Measurements from ENCODE around the gene EFNA1. TPM values are rescaled to one million over a fixed set of nuclear protein-coding genes. Genes with fewer than 3 reads are reported as not detected.

EFNA1 gene
- total and polyA plus RNA-seq, 2 of the 4 experiments (the other 2 are of a cell fraction): 0.90 to 1.6 TPM

DNA sequence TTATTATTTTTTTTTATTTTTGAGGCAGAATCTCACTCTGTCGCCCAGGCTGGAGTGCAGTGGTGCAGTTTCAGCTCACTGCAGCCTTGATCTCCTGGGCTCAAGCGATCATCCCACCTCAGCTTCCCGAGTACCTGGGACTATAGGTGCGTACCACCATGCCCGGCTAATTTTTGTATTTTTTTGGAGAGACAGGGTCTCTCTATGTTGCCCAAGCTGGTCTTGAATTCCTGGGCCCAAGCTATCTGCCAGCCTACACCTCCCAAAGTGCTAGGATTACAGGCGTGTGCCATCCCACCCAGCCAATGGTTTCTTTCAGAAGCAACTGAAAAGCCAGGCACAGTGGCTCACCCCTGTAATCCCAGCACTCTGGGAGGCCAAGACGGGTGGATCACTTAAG is 43.1 kb downstream of the EFNA1 start:
- H4K91ac ChIP-seq (ENCODE audit: insufficient read depth, low read depth, low read length): no peak overlapping the region
- no peak overlapping the region for H2BK120ac ChIP-seq (ENCODE audit: low read depth, low read length)
- no peak overlapping the region for H2AK5ac ChIP-seq (ENCODE audit: low read depth, low read length)
- peaks cover 0 to 39% of the 10 kb centered on the region in 2 experiments for H3K79me1 ChIP-seq (ENCODE audit: low read depth in 1 of 2, low read length in 2 of 2)
- H2BK5ac ChIP-seq (ENCODE audit: low read depth, low read length, poor library complexity, severe bottlenecking): no peak overlapping the region
- H2BK20ac ChIP-seq (ENCODE audit: low read depth, low read length): no peak overlapping the region
- no peak overlapping the region for H3K4me2 ChIP-seq (ENCODE audit: low read depth, low read length)
- intact Hi-C loops (cut with micrococcal nuclease) (loop anchor here (10.0 kb wide), 2 partner anchors 196 to 424 kb away; partner anchors contain the start of genes CKS1B and SHC1), dilution Hi-C loops (cut with HindIII; ENCODE audit: low sequenced_read_pairs, unreplicated experiment) (no loop called here), in situ Hi-C loops (cut with MboI; ENCODE audit: low sequenced_read_pairs) (no loop called here)
- CTCF ChIA-PET: no interaction called here
- no peak overlapping the region for H2BK15ac ChIP-seq (ENCODE audit: low read depth, low read length)
- WGBS, 2 experiments (ENCODE audit: extremely low coverage in 2 of 2, insufficient read length in 1 of 2): no CpG with 5 or more reads among the region's 7 CpGs
- peaks cover 5% of the 10 kb centered on the region; the same call in 1 of the 2 replicates for H3K27me3 ChIP-seq (ENCODE audit: control insufficient read depth, insufficient read depth, low read length)
- DNase-seq (no peak), ATAC-seq (ENCODE audit: low read depth) (no peak)
- H3K4me1 ChIP-seq (ENCODE audit: control insufficient read depth, insufficient read depth, low read length): peaks cover 4% of the 10 kb centered on the region
- H2AK9ac ChIP-seq (replicated peaks; ENCODE audit: low read depth, low read length, poor library complexity): no peak overlapping the region
- H3K18ac ChIP-seq (ENCODE audit: low read depth, low read length): no peak overlapping the region
- H3K36me3 ChIP-seq (ENCODE audit: control insufficient read depth, insufficient read depth, low read length): peaks cover 16% of the 10 kb centered on the region
- no peak overlapping the region for H3K4me3 ChIP-seq (ENCODE audit: insufficient read depth, low read depth, low read length)
- no peak overlapping the region for H3K23ac ChIP-seq (ENCODE audit: low read depth, low read length)
- H3K14ac ChIP-seq (replicated peaks; ENCODE audit: low read depth, low read length): no peak overlapping the region
- no peak overlapping the region for H3K9ac ChIP-seq (ENCODE audit: low read depth, low read length)
- H4K5ac ChIP-seq (ENCODE audit: low read depth, low read length): no peak overlapping the region
- no peak overlapping the region for H2AFZ ChIP-seq (replicated peaks; ENCODE audit: low read length, poor library complexity)
- no peaks in the 10 kb centered on the region; the same call in none of the 2 replicates for H3K9me1 ChIP-seq (ENCODE audit: insufficient read depth, low read length)
- BruUV-seq (replicated peaks): no TSS peak
- no peak overlapping the region for H3K4ac ChIP-seq (ENCODE audit: low read depth, low read length)
- no peak for TF ChIP-seq MXI1 (IDR thresholded peaks at IDR 0.05; ENCODE audit: borderline replicate concordance, low read depth, low read length)
- no peak for TF ChIP-seq RFX5 (IDR thresholded peaks at IDR 0.05; ENCODE audit: low read depth, low read length)
- no peak for TF ChIP-seq BHLHE40 (IDR thresholded peaks at IDR 0.05; ENCODE audit: low read depth, low read length)
- H3K27ac ChIP-seq (ENCODE audit: insufficient read depth, low read length): no peak overlapping the region
- H3K56ac ChIP-seq (ENCODE audit: extremely low read depth, insufficient read depth, low read length): no peak overlapping the region
- H4K8ac ChIP-seq (ENCODE audit: low read depth in 2 of 2, low read length in 2 of 2): no peak overlapping the region
- no peaks in the 10 kb centered on the region for H4K20me1 ChIP-seq (ENCODE audit: insufficient read depth, low read length)
- H3K9me3 ChIP-seq (ENCODE audit: control insufficient read depth, insufficient read depth, low read length): no peaks in the 10 kb centered on the region
- POLR2A ChIA-PET (ENCODE audit: unreplicated experiment): interaction anchor here (1.5 kb wide), 1 partner anchor 79 kb away, joined by 5 read pairs; no protein-coding TSS in a partner anchor
